ENCODE data around the gene DLX4. TPM values are rescaled to one million over a fixed set of nuclear protein-coding genes. Genes with fewer than 3 reads are reported as not detected.

Gene DLX4
- total and polyA plus RNA-seq, 7 experiments from 2014 or later = 0.34 to 1.6 (median 0.74) TPM; not detected in 2

DNA sequence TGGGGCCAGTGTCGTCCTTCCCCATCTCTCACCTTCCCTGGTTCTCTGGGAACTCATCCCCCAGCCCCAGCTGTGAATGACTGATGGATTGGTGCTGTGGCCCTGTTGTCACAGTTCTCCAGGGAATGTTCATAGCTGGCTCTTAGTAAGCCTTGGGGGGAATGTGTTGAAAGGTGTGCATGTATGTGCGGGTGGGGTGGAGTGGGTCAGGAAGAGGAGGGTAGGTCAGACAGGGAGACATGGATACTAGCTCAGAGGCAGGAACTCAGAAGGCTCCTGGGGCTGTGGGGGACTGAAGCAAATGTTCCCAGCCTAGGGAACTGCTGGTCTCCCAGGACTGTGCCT, 4.3 kb downstream of the DLX4 start:
- H3K4me3 Mint-ChIP-seq = peak overlapping the region in 6 of 10 donors; percentile 7 to 94 (median 66)
- Histone ChIP-seq H3K4me1 (ENCODE audit: control insufficient read depth in 2 of 2, insufficient read depth in 2 of 2, low read length in 2 of 2) (peaks cover 9 to 17% of the 10 kb centered on the region in 2 donors), H3K9me3 (ENCODE audit: control insufficient read depth in 2 of 3, low read length in 3 of 3) (no peaks in the 10 kb centered on the region), H3K36me3 (ENCODE audit: control insufficient read depth in 2 of 3, insufficient read depth in 3 of 3, low read length in 3 of 3) (no peaks in the 10 kb centered on the region), H3K27me3 (ENCODE audit: control insufficient read depth in 2 of 2, insufficient read depth in 2 of 2, low read length in 2 of 2) (peaks cover 0 to 17% of the 10 kb centered on the region in 2 donors), H3K27ac (ENCODE audit: low read depth, low read length) (no peak overlapping the region), H3K4me3 (ENCODE audit: low read length) (no peak overlapping the region)
- no peak for ATAC-seq
- ChIA-PET POLR2A (interaction anchor here (0.7 kb wide), 1 partner anchor 16 kb away, joined by 3 read pairs; no protein-coding TSS in a partner anchor), CTCF (interaction anchor here (0.6 to 1.1 kb wide), 2 partner anchors 21 to 153 kb away, joined by 3 to 7 read pairs; no protein-coding TSS in a partner anchor)
- peaks cover 0 to 4% (median 0%) of the 10 kb centered on the region in 11 donors for H3K9me3 Mint-ChIP-seq
- peaks cover 36 to 86% (median 46%) of the 10 kb centered on the region in 5 donors for H3K27me3 Mint-ChIP-seq
- no peak overlapping the region for H3K27ac Mint-ChIP-seq
- no peak for DNase-seq
- intact Hi-C loops (cut with micrococcal nuclease) = no loop called here
- H3K4me1 Mint-ChIP-seq = peaks cover 15 to 44% (median 24%) of the 10 kb centered on the region in 7 donors
- H3K36me3 Mint-ChIP-seq = peaks cover 0 to 1% (median 0%) of the 10 kb centered on the region in 5 donors

DNA sequence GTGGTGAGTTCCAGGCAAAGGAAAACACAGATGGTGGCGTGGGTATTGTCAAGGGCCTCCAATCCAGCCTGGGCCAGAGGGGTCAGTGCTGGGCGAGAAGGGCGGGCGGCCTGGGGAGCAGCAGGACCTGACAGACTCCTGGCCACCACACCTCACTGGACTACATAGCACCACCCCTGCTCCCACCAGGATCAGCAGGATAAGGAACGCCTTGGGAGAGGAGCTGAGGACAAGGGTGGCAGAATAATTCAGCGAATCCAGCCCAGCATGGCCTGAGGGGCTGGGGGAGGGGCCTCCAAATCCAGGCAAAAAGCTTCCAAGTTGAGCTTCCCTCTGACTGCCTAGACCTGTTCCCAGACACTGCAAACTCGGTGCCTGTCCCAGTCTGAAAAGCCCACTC, 6.5 kb downstream of the DLX4 start:
- Mint-ChIP-seq H3K4me1 (peaks cover 8 to 26% (median 16%) of the 10 kb centered on the region in 7 donors), H3K27ac (no peak overlapping the region), H3K4me3 (no peak overlapping the region), H3K27me3 (peaks cover 28 to 78% (median 40%) of the 10 kb centered on the region in 5 donors), H3K9me3 (no peaks in the 10 kb centered on the region), H3K36me3 (peaks cover 0 to 1% (median 0%) of the 10 kb centered on the region in 5 donors)
- Histone ChIP-seq H3K9me3 (ENCODE audit: control insufficient read depth in 2 of 3, low read length in 3 of 3) (no peaks in the 10 kb centered on the region), H3K4me1 (ENCODE audit: control insufficient read depth in 2 of 2, insufficient read depth in 2 of 2, low read length in 2 of 2) (peaks cover 0 to 16% of the 10 kb centered on the region in 2 donors), H3K36me3 (ENCODE audit: control insufficient read depth in 2 of 3, insufficient read depth in 3 of 3, low read length in 3 of 3) (no peaks in the 10 kb centered on the region), H3K4me3 (ENCODE audit: low read length) (no peak overlapping the region), H3K27ac (ENCODE audit: low read depth, low read length) (no peak overlapping the region), H3K27me3 (ENCODE audit: control insufficient read depth in 2 of 2, insufficient read depth in 2 of 2, low read length in 2 of 2) (peaks cover 0 to 17% of the 10 kb centered on the region in 2 donors)
- ChIA-PET POLR2A (no interaction called here), CTCF (interaction anchor here (7.4 kb wide), 1 partner anchor 22 kb away, joined by 40 read pairs; no protein-coding TSS in a partner anchor)
- ATAC-seq (no peak), DNase-seq (no peak)
- intact Hi-C loops (cut with micrococcal nuclease) = no loop called here

DNA sequence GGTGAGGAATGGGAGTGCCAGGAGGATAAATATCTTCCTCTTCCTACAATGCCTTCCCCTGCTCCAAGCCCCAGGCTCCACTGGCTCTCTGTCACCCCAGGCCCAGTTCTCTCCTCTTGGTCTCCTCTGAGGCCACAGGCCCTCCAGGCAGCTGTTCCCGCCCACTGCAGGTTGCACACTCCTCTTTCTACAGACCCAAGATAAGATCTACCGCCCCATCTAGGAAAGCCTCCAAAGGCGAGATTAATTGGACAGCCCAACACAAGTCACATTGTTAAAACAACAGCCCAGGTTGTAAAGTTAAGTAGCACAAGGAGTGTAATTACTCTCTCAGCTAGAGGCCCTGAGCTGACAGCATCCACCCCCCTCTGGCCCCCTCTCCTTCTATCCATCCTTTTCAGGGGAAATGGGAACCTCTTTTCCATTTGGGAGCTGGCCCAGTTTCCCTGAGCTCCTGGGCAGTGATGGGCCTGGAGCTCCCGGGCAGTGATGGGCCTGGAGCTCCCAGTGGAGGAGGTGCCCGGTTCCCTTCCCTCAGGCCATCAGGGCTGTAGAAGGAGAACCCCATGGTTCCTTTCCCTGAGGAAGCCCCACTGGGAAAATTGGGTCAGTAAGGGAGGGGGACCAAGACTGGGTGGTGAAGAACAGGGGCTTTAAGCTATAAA, 7.3 kb downstream of the DLX4 start:
- POLR2A ChIA-PET = interaction anchor here (0.8 to 1.1 kb wide), 2 partner anchors 11 to 188 kb away, joined by 3 to 4 read pairs; partner anchors contain the start of gene KAT7

GRCh38 chr17:49976828-49977202, 7.8 kb downstream of the DLX4 start:
- intact Hi-C loops (cut with micrococcal nuclease) = no loop called here
- Mint-ChIP-seq H3K4me1 (peaks cover 0 to 13% (median 5%) of the 10 kb centered on the region in 7 donors), H3K36me3 (no peaks in the 10 kb centered on the region), H3K27ac (no peak overlapping the region), H3K4me3 (no peak overlapping the region), H3K27me3 (peaks cover 25 to 77% (median 39%) of the 10 kb centered on the region in 5 donors), H3K9me3 (no peaks in the 10 kb centered on the region)
- H3K36me3 ChIP-seq (ENCODE audit: control insufficient read depth in 2 of 3, insufficient read depth in 3 of 3, low read length in 3 of 3) = no peaks in the 10 kb centered on the region
- H3K4me1 ChIP-seq (ENCODE audit: control insufficient read depth in 2 of 2, insufficient read depth in 2 of 2, low read length in 2 of 2) = peaks cover 0 to 14% of the 10 kb centered on the region in 2 donors
- no peak for ATAC-seq
- H3K27me3 ChIP-seq (ENCODE audit: control insufficient read depth in 2 of 2, insufficient read depth in 2 of 2, low read length in 2 of 2) = peaks cover 0 to 12% of the 10 kb centered on the region in 2 donors
- H3K4me3 ChIP-seq (ENCODE audit: low read length) = no peak overlapping the region
- H3K27ac ChIP-seq (ENCODE audit: low read depth, low read length) = no peak overlapping the region
- POLR2A ChIA-PET = interaction anchor here (0.8 to 1.1 kb wide), 2 partner anchors 11 to 189 kb away, joined by 3 to 4 read pairs; partner anchors contain the start of gene KAT7
- no peaks in the 10 kb centered on the region for H3K9me3 ChIP-seq (ENCODE audit: control insufficient read depth in 2 of 3, low read length in 3 of 3)
- no peak for DNase-seq
- CTCF ChIA-PET = interaction anchor here (0.6 to 7.4 kb wide), 2 partner anchors 21 to 111 kb away, joined by 3 to 40 read pairs; no protein-coding TSS in a partner anchor

More for the DNA sequence above, 7.3 kb downstream of the DLX4 start:
- Mint-ChIP-seq H3K4me1 (peaks cover under 1 to 18% (median 9%) of the 10 kb centered on the region in 7 donors), H3K4me3 (no peak overlapping the region), H3K27ac (no peak overlapping the region), H3K36me3 (no peaks in the 10 kb centered on the region), H3K27me3 (peaks cover 28 to 78% (median 39%) of the 10 kb centered on the region in 5 donors), H3K9me3 (no peaks in the 10 kb centered on the region)
- H3K27ac ChIP-seq (ENCODE audit: low read depth, low read length) = no peak overlapping the region
- H3K27me3 ChIP-seq (ENCODE audit: control insufficient read depth in 2 of 2, insufficient read depth in 2 of 2, low read length in 2 of 2) = peaks cover 0 to 16% of the 10 kb centered on the region in 2 donors
- DNase-seq (no peak), ATAC-seq (no peak)
- H3K9me3 ChIP-seq (ENCODE audit: control insufficient read depth in 2 of 3, low read length in 3 of 3) = no peaks in the 10 kb centered on the region
- peaks cover 0 to 16% of the 10 kb centered on the region in 2 donors for H3K4me1 ChIP-seq (ENCODE audit: control insufficient read depth in 2 of 2, insufficient read depth in 2 of 2, low read length in 2 of 2)
- CTCF ChIA-PET = interaction anchor here (7.4 kb wide), 1 partner anchor 21 kb away, joined by 40 read pairs; no protein-coding TSS in a partner anchor
- H3K4me3 ChIP-seq (ENCODE audit: low read length) = no peak overlapping the region
- no peaks in the 10 kb centered on the region for H3K36me3 ChIP-seq (ENCODE audit: control insufficient read depth in 2 of 3, insufficient read depth in 3 of 3, low read length in 3 of 3)
- intact Hi-C loops (cut with micrococcal nuclease) = no loop called here

GRCh38 chr17:49977463-49978389, 8.7 kb downstream of the DLX4 start:
- H3K9me3 ChIP-seq (ENCODE audit: control insufficient read depth in 2 of 3, low read length in 3 of 3) = no peaks in the 10 kb centered on the region
- peaks cover 0 to 5% of the 10 kb centered on the region in 2 donors for H3K4me1 ChIP-seq (ENCODE audit: control insufficient read depth in 2 of 2, insufficient read depth in 2 of 2, low read length in 2 of 2)
- Mint-ChIP-seq H3K36me3 (no peaks in the 10 kb centered on the region), H3K27me3 (peaks cover 26 to 77% (median 41%) of the 10 kb centered on the region in 5 donors), H3K4me3 (no peak overlapping the region), H3K4me1 (peaks cover 0 to 8% (median 2%) of the 10 kb centered on the region in 7 donors), H3K27ac (no peak overlapping the region), H3K9me3 (no peaks in the 10 kb centered on the region)
- ChIA-PET CTCF (interaction anchor here (0.6 to 7.4 kb wide), 2 partner anchors 20 to 110 kb away, joined by 3 to 40 read pairs; no protein-coding TSS in a partner anchor), POLR2A (interaction anchor here (0.5 to 1.1 kb wide), 2 partner anchors 10 to 1054 kb away, joined by 4 read pairs; no protein-coding TSS in a partner anchor)
- intact Hi-C loops (cut with micrococcal nuclease) = no loop called here
- peaks cover 0 to 8% of the 10 kb centered on the region in 2 donors for H3K27me3 ChIP-seq (ENCODE audit: control insufficient read depth in 2 of 2, insufficient read depth in 2 of 2, low read length in 2 of 2)
- H3K27ac ChIP-seq (ENCODE audit: low read depth, low read length) = no peak overlapping the region
- no peaks in the 10 kb centered on the region for H3K36me3 ChIP-seq (ENCODE audit: control insufficient read depth in 2 of 3, insufficient read depth in 3 of 3, low read length in 3 of 3)
- H3K4me3 ChIP-seq (ENCODE audit: low read length) = no peak overlapping the region
- DNase-seq = no peak
- no peak for ATAC-seq

- Mint-ChIP-seq H3K36me3 (no peaks in the 10 kb centered on the region), H3K27me3 (peaks cover 22 to 73% (median 36%) of the 10 kb centered on the region in 5 donors), H3K27ac (no peak overlapping the region), H3K4me3 (no peak overlapping the region), H3K9me3 (no peaks in the 10 kb centered on the region), H3K4me1 (peaks cover 0 to 2% (median under 1%) of the 10 kb centered on the region in 7 donors)
- ChIA-PET CTCF (interaction anchor here (7.4 kb wide), 1 partner anchor 19 kb away, joined by 40 read pairs; no protein-coding TSS in a partner anchor), POLR2A (no interaction called here)
- Histone ChIP-seq H3K27ac (ENCODE audit: low read depth, low read length) (no peak overlapping the region), H3K27me3 (ENCODE audit: control insufficient read depth in 2 of 2, insufficient read depth in 2 of 2, low read length in 2 of 2) (peaks cover 0 to 1% of the 10 kb centered on the region in 2 donors), H3K9me3 (ENCODE audit: control insufficient read depth in 2 of 3, low read length in 3 of 3) (no peaks in the 10 kb centered on the region), H3K4me3 (ENCODE audit: low read length) (no peak overlapping the region), H3K4me1 (ENCODE audit: control insufficient read depth in 2 of 2, insufficient read depth in 2 of 2, low read length in 2 of 2) (no peaks in the 10 kb centered on the region), H3K36me3 (ENCODE audit: control insufficient read depth in 2 of 3, insufficient read depth in 3 of 3, low read length in 3 of 3) (no peaks in the 10 kb centered on the region)
- DNase-seq (no peak), ATAC-seq (no peak)
- intact Hi-C loops (cut with micrococcal nuclease) = no loop called here
Observed at GRCh38 chr17:49978501-49978900, 9.5 kb downstream of the DLX4 start.

Data from naive thymus-derived CD4-positive, alpha-beta T cell (primary cell).